Activated T-cell treated with anti-CD3 and anti-CD28 coated beads, Interleukin-2, amount 50 U/mL, for 24 hours (primary cell): ENCODE measurements around the gene PERCC1.

ENCODE experiments used
- DNase-seq: peaks from one replicate; pipeline ENCODE4 v3.0.0-alpha.2; 2020
- H3K27ac Mint-ChIP-seq: 2 replicates; pipeline ENCODE4 v1.8.0; 2020; ENCODE audit warnings: mild to moderate bottlenecking, mixed read lengths
- H3K27me3 Mint-ChIP-seq: 2 replicates; pipeline ENCODE4 v1.8.0; 2020; ENCODE audit warnings: mixed read lengths
- H3K36me3 Mint-ChIP-seq: 2 replicates; pipeline ENCODE4 v1.8.0; 2020; ENCODE audit warnings: low read depth, mixed read lengths
- H3K4me1 Mint-ChIP-seq: 2 replicates; pipeline ENCODE4 v1.8.0; 2020; ENCODE audit warnings: low read depth, mixed read lengths
- H3K4me3 Mint-ChIP-seq: 2 replicates; pipeline ENCODE4 v1.8.0; 2020; ENCODE audit warnings: mild to moderate bottlenecking, moderate library complexity, mixed read lengths
- H3K9me3 Mint-ChIP-seq: 2 replicates; pipeline ENCODE4 v1.8.0; 2020; ENCODE audit warnings: mixed read lengths

Gene PERCC1

DNA sequence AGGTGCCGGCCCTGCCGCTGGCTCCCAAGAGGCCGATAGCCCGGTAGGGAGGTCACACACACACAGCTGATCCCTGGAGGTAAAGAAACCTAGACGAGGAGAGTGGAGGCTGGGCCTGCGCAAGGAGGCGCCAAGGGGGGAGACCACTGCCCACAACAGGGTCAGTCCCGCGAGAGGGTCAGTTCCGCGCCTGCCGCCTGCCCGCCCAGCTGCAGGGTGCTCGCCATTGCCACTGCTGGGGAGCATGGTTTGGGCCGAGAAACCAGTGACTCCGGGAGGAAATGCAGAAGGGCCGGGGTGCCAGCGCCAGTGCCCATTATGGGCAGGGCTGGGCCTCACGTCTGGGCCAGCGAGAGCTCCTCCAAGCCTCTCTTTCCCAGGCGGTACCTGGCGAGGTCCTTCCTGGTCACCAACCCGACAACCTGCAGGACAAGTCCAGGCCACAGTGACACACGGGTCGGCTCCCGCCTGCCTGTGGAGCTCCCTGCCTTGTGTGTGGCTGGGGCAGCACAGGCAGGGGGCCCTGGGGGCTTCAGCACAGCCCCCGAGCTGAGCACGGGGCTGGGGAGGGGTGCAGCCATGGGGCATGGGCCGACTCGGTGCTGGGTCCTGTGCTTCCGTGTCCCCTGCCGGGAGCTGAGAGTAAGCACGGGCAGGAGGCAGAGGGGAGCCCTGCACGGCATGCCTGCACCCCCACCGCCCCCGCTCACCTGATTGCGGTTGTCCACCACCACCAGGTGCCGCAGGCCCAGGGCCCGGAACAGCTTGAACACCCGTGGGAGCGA, 15.6 kb downstream of the PERCC1 start:
- Mint-ChIP-seq H3K4me3 (no peak overlapping the region), H3K27ac (no peak overlapping the region), H3K9me3 (no peaks in the 10 kb centered on the region), H3K27me3 (no peaks in the 10 kb centered on the region), H3K36me3 (peaks cover 37% of the 10 kb centered on the region), H3K4me1 (no peaks in the 10 kb centered on the region)
- no peak for DNase-seq

DNA sequence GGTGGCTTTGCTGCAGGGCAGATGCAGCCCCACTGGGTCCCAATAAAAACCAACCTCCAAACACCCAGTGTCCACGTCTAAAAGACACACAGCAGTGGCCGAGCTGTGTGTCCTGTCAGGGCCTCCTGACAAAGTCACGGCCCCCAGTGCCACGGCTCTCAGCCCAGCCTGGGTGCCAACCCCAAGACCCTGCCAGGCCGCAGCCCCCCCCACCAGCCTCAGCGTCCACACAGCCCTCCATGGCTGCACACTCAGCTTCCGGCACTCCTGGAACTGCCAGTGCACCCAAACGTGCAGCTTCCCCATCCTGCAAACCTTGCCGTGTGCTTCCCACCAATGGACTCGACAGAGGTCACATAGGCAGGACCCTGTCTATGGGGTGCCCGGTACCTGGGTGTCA, 17.1 kb downstream of the PERCC1 start:
- peaks cover 48% of the 10 kb centered on the region for H3K36me3 Mint-ChIP-seq
- no peaks in the 10 kb centered on the region for H3K4me1 Mint-ChIP-seq
- no peak for DNase-seq
- no peaks in the 10 kb centered on the region for H3K9me3 Mint-ChIP-seq
- no peaks in the 10 kb centered on the region for H3K27me3 Mint-ChIP-seq
- no peak overlapping the region for H3K4me3 Mint-ChIP-seq
- H3K27ac Mint-ChIP-seq: no peak overlapping the region

- H3K27me3 Mint-ChIP-seq: no peaks in the 10 kb centered on the region
- DNase-seq: no peak
- H3K4me3 Mint-ChIP-seq: no peak overlapping the region
- peaks cover 55% of the 10 kb centered on the region for H3K36me3 Mint-ChIP-seq
- no peaks in the 10 kb centered on the region for H3K9me3 Mint-ChIP-seq
- no peaks in the 10 kb centered on the region for H3K4me1 Mint-ChIP-seq
- no peak overlapping the region for H3K27ac Mint-ChIP-seq
Observed at GRCh38 chr16:1448536-1449116, 17.7 kb downstream of the PERCC1 start.

DNA sequence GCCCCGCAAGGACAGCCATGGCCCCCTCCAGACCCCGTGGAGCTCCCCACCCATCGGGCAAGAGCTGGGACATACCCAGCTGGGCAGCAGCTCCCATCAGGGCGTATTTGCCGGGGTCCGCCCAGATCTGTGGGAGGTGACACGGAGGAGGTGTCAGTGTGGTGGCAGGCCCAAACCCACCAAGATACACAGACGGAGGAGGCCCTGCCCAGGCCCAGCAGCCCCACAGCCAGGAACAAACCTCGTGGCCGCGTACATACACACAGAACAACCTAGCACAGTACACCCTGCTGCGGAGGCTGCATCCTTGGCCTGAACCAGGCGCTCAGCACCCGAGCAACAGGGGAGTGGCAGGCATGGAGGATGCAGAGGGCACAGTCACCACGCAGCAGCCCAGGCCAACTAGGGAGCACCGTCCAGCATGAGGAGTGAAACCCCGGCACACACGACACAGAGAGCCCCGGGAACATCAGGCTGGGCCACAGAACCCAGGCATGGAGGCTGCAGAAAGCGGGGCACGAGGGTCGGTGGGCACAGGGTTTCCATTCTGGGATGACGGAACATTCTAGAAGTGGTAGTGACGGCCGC, 18.4 kb downstream of the PERCC1 start:
- Mint-ChIP-seq H3K4me3 (no peak overlapping the region), H3K27me3 (no peaks in the 10 kb centered on the region), H3K27ac (no peak overlapping the region), H3K36me3 (peaks cover 60% of the 10 kb centered on the region), H3K4me1 (no peaks in the 10 kb centered on the region), H3K9me3 (no peaks in the 10 kb centered on the region)
- DNase-seq: no peak

- no peak overlapping the region for H3K4me3 Mint-ChIP-seq
- H3K27me3 Mint-ChIP-seq: no peaks in the 10 kb centered on the region
- no peaks in the 10 kb centered on the region for H3K9me3 Mint-ChIP-seq
Observed at GRCh38 chr16:1450218-1450617, 19.3 kb downstream of the PERCC1 start.

DNA sequence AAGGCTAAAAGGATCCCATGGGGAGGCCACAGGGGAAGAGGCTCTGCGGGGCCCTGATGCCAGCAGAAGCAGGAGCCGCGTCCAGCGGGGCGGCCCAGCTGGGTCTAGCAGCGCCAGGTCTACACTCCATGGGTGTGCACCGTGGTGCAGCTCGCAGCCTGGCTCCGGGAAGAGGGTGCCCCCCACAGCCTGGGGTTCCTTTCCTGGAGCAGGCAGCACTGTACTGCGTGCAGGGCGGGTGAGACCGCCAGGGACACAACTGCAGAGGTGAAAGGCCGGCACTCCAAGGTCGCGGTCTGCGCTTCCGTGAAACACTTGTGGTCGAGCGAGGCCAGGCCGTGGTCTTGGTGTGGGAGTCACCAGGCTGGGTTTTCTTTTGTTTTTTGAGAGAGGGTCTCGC, 20.0 kb downstream of the PERCC1 start:
- Mint-ChIP-seq H3K4me3 (no peak overlapping the region), H3K36me3 (peaks cover 64% of the 10 kb centered on the region), H3K9me3 (no peaks in the 10 kb centered on the region), H3K27me3 (no peaks in the 10 kb centered on the region), H3K4me1 (no peaks in the 10 kb centered on the region), H3K27ac (no peak overlapping the region)
- no peak for DNase-seq

More at GRCh38 chr16:1450218-1450617, 19.3 kb downstream of the PERCC1 start:
- no peaks in the 10 kb centered on the region for H3K4me1 Mint-ChIP-seq
- DNase-seq: no peak
- peaks cover 64% of the 10 kb centered on the region for H3K36me3 Mint-ChIP-seq
- H3K27ac Mint-ChIP-seq: no peak overlapping the region

- Mint-ChIP-seq H3K9me3 (no peaks in the 10 kb centered on the region), H3K27ac (peak overlapping the region; percentile 26), H3K4me1 (no peaks in the 10 kb centered on the region), H3K27me3 (no peaks in the 10 kb centered on the region), H3K36me3 (peaks cover 63% of the 10 kb centered on the region), H3K4me3 (no peak overlapping the region)
- no peak for DNase-seq
Observed at GRCh38 chr16:1451702-1452392, 21.0 kb downstream of the PERCC1 start.

- Mint-ChIP-seq H3K4me3 (no peak overlapping the region), H3K27me3 (no peaks in the 10 kb centered on the region), H3K9me3 (no peaks in the 10 kb centered on the region), H3K36me3 (peaks cover 63% of the 10 kb centered on the region), H3K4me1 (no peaks in the 10 kb centered on the region), H3K27ac (no peak overlapping the region)
- DNase-seq: no peak
Observed at GRCh38 chr16:1452530-1452929, 21.7 kb downstream of the PERCC1 start.

- DNase-seq: no peak
- no peak overlapping the region for H3K27ac Mint-ChIP-seq
- H3K27me3 Mint-ChIP-seq: no peaks in the 10 kb centered on the region
- H3K4me3 Mint-ChIP-seq: no peak overlapping the region
- peaks cover 61% of the 10 kb centered on the region for H3K36me3 Mint-ChIP-seq
- H3K9me3 Mint-ChIP-seq: no peaks in the 10 kb centered on the region
- H3K4me1 Mint-ChIP-seq: peaks cover 2% of the 10 kb centered on the region
Observed at GRCh38 chr16:1453316-1453715, 22.4 kb downstream of the PERCC1 start.

DNA sequence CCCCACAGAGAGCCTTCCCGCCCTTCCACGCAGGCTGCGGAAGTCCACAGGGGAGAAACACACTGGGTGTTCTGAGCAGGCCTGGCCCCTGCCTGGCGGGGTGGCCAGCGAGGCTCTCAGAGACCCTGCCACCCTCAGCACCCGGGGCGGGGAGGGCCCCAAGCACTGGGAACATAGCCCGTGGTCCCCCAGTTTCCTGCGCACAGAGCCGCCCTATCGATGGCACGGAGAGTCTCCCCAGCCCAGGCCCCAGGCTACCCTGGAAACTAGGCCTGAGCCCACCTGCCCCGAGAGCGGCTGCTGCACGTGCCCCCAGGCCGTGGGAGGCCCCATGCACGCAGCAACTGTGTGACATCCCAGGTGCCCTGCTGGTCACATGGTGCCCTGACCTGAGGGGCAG, 23.7 kb downstream of the PERCC1 start:
- H3K27me3 Mint-ChIP-seq: no peaks in the 10 kb centered on the region
- H3K9me3 Mint-ChIP-seq: no peaks in the 10 kb centered on the region
- peaks cover 59% of the 10 kb centered on the region for H3K36me3 Mint-ChIP-seq
- H3K4me3 Mint-ChIP-seq: no peak overlapping the region
- no peak for DNase-seq
- H3K27ac Mint-ChIP-seq: no peak overlapping the region
- peaks cover 9% of the 10 kb centered on the region for H3K4me1 Mint-ChIP-seq

DNA sequence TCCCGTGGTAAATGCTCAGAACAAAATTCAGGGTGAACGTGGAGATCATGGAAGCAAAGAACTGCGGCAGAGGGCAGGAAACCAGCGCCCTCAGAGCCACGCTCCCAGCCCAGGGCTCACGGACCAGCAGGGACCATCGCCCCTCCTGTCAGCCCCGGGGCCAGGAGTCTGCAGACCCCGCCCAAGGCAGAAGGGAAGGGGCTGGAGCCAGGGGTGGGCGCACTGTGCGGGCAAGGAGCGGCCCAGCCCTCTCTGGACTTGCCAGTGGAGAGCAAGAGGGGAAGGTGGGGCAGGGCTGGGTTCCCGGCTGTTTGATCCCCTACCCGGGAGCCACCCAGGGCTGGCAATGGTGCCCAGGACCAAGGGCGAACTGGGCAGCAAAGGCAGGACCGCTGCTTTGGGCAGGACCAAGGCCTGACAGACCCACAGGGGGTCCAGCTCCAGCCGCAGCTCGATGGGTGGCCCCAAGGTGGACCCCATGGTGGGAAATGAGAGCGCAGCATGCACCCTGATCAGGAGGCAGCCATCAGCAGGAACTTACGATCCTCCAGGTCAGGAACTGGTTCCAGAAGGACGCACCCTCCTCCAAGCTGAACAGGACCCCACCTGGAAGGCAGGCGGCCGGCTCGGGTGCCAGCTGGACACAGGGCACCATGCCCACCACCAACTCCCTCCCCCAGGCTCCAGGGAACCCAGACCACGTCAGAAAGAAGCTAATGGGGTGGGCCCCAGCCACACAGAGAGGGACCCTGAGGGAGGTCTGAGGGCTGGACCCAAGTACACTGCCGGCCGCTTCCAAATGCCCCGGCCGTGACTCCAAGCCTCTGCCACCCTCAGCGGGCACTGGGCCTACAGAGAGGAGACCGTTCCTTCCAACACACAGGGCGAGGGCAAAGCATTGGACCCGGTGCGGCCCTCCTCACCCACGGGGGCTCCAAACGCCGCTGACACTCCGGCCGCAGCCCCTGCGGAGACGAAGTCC, 24.6 kb downstream of the PERCC1 start:
- peaks cover 9% of the 10 kb centered on the region for H3K4me1 Mint-ChIP-seq
- H3K36me3 Mint-ChIP-seq: peaks cover 56% of the 10 kb centered on the region
- no peaks in the 10 kb centered on the region for H3K27me3 Mint-ChIP-seq
- H3K27ac Mint-ChIP-seq: no peak overlapping the region
- H3K9me3 Mint-ChIP-seq: no peaks in the 10 kb centered on the region
- no peak for DNase-seq
- H3K4me3 Mint-ChIP-seq: no peak overlapping the region

GRCh38 chr16:1456951-1457350, 26.1 kb downstream of the PERCC1 start:
- Mint-ChIP-seq H3K9me3 (no peaks in the 10 kb centered on the region), H3K4me1 (peaks cover 9% of the 10 kb centered on the region), H3K27ac (no peak overlapping the region), H3K36me3 (peaks cover 57% of the 10 kb centered on the region), H3K27me3 (no peaks in the 10 kb centered on the region), H3K4me3 (no peak overlapping the region)
- no peak for DNase-seq

DNA sequence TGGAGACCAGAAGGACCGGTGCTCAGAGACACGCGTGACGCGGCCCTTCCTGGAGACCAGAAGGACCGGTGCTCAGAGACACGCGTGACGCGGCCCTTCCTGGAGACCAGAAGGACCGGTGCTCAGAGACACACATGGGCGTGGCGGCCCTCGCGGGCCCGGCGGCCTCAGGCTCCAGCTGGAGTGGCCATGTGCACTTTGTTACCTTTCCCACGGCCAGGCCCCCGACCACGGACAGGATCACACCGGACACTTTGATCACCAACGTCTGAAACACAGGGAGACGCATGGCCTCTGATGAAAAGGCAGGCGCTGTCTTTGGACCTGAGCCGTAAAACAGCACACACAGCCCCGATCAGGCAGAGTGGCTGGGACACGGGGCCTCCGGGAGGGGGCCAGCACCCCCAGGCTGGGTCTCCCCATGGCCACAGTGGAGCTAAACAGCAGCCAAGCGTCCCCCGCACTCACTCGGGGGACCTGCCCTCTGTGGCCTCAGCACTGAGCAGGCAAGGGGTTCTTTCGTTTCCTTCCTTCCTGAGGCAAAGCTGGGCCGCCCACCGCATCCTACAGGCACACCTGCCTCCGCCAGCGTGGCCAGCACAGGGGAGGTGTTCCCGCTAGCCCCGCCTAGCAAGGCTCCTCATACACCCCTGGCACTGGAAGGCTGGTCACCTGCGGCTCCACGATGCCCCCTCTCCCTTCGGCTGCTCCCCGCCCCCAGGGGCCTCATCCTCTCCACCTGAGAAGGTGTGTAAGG, 26.8 kb downstream of the PERCC1 start:
- DNase-seq: no peak
- peaks cover 56% of the 10 kb centered on the region for H3K36me3 Mint-ChIP-seq
- H3K9me3 Mint-ChIP-seq: no peaks in the 10 kb centered on the region
- peaks cover 9% of the 10 kb centered on the region for H3K4me1 Mint-ChIP-seq
- no peaks in the 10 kb centered on the region for H3K27me3 Mint-ChIP-seq
- no peak overlapping the region for H3K27ac Mint-ChIP-seq
- no peak overlapping the region for H3K4me3 Mint-ChIP-seq
